Measurements from ENCODE around the gene MOV10.

GRCh38 chr1:112714313-112715263 lies 40.1 kb downstream of the MOV10 start:
- TF ChIP-seq, protein P1, sequence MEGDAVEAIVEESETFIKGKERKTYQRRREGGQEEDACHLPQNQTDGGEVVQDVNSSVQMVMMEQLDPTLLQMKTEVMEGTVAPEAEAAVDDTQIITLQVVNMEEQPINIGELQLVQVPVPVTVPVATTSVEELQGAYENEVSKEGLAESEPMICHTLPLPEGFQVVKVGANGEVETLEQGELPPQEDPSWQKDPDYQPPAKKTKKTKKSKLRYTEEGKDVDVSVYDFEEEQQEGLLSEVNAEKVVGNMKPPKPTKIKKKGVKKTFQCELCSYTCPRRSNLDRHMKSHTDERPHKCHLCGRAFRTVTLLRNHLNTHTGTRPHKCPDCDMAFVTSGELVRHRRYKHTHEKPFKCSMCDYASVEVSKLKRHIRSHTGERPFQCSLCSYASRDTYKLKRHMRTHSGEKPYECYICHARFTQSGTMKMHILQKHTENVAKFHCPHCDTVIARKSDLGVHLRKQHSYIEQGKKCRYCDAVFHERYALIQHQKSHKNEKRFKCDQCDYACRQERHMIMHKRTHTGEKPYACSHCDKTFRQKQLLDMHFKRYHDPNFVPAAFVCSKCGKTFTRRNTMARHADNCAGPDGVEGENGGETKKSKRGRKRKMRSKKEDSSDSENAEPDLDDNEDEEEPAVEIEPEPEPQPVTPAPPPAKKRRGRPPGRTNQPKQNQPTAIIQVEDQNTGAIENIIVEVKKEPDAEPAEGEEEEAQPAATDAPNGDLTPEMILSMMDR (IDR thresholded peaks at IDR 0.05; ENCODE audit: extremely low read depth in 1 of 2, insufficient read depth in 1 of 2, low read depth in 1 of 2, low read length in 2 of 2), result peak; percentile 5 to 9
- TF ChIP-seq POLR2AphosphoS5 (IDR thresholded peaks at IDR 0.05; ENCODE audit: insufficient read depth, low read depth, low read length), result no peak
- no peak for TF ChIP-seq FOS (IDR thresholded peaks at IDR 0.05; ENCODE audit: borderline replicate concordance, insufficient read depth, low read length)
- no peak for TF ChIP-seq POLR2A (IDR thresholded peaks at IDR 0.05; ENCODE audit: low read depth, low read length)
- no peak for TF ChIP-seq MYC (IDR thresholded peaks at IDR 0.05; ENCODE audit: low read depth, low read length)
- TF ChIP-seq, protein P2, sequence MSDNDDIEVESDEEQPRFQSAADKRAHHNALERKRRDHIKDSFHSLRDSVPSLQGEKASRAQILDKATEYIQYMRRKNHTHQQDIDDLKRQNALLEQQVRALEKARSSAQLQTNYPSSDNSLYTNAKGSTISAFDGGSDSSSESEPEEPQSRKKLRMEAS (IDR thresholded peaks at IDR 0.05; ENCODE audit: insufficient read depth, insufficient read length), result no peak
- TF ChIP-seq EZH2 (IDR thresholded peaks at IDR 0.05; ENCODE audit: borderline replicate concordance, low read depth, low read length, severe bottlenecking), result no peak
- TF ChIP-seq JUN (IDR thresholded peaks at IDR 0.05; ENCODE audit: borderline replicate concordance, insufficient read depth, insufficient read length, low read depth), result no peak
